Gastroesophageal sphincter (tissue), 3 donors: Measurements from ENCODE around the gene HSPBAP1.

Experiments
- POLR2AphosphoS5 ChIP-seq: sonication (generic); formaldehyde crosslinking; IDR thresholded peaks from one replicate; pipeline ENCODE4 v1.6.1; 2017; ENCODE audit warnings: antibody characterized with exemption
- TF ChIP-seq, protein P1 (sequence below), 4 experiments: fragments of 200-600 bp in 2 of 4; fragments of 450-650 bp in 2 of 4; sonication (generic) in 1 of 4; IDR thresholded peaks; one replicate each; pipeline ENCODE4 v1.5.1; 2017 to 2019; ENCODE audit warnings: antibody characterized with exemption in 4 of 4, mild to moderate bottlenecking in 2 of 4, moderate library complexity in 2 of 4

- no peak for TF ChIP-seq POLR2AphosphoS5
- TF ChIP-seq, protein P1, sequence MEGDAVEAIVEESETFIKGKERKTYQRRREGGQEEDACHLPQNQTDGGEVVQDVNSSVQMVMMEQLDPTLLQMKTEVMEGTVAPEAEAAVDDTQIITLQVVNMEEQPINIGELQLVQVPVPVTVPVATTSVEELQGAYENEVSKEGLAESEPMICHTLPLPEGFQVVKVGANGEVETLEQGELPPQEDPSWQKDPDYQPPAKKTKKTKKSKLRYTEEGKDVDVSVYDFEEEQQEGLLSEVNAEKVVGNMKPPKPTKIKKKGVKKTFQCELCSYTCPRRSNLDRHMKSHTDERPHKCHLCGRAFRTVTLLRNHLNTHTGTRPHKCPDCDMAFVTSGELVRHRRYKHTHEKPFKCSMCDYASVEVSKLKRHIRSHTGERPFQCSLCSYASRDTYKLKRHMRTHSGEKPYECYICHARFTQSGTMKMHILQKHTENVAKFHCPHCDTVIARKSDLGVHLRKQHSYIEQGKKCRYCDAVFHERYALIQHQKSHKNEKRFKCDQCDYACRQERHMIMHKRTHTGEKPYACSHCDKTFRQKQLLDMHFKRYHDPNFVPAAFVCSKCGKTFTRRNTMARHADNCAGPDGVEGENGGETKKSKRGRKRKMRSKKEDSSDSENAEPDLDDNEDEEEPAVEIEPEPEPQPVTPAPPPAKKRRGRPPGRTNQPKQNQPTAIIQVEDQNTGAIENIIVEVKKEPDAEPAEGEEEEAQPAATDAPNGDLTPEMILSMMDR (IDR thresholded peaks at IDR 0.05) = no peak
These were observed 31.8 kb upstream of the HSPBAP1 start for GRCh38 chr3:122825460-122825859.
